ENCODE results near the gene TULP4. TPM values are rescaled to one million over a fixed set of nuclear protein-coding genes. Genes with fewer than 3 reads are reported as not detected.

Gene TULP4
- total and polyA plus RNA-seq, 10 donors: 1.8 to 143 (median 78.1) TPM

DNA sequence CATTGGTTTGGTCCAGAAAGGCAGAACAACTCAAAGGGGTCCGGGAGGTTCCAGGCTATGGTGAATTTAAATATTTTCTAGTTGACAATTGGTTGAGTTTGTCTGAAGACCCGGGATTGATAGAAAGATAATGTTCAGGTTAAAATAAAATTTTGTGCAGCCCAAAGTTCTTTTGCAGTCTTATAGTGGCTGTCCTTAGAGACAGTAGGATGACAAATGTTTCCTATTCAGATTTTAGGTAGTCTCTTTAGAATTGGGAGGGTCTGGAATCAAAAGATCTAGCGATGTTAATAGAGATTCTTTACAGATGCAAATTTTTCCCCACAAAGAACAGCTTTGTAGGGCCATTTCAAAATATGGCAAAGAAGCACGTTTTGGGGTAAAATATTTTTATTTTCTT, 109.1 kb downstream of the TULP4 start:
- WGBS, 5 donors: 92 to 96% (median 94%) methylated on average over 4 of the region's 4 CpGs
- intact Hi-C loops (cut with DNase I; ENCODE audit: low total_unique reads): no loop called here
- no peak for DNase-seq
- H3K27ac ChIP-seq: no peak overlapping the region
- no peak for TF ChIP-seq POLR2A (IDR thresholded peaks at IDR 0.05)
- no peak for TF ChIP-seq POLR2AphosphoS5 (IDR thresholded peaks at IDR 0.05)
- TF ChIP-seq, protein P1, sequence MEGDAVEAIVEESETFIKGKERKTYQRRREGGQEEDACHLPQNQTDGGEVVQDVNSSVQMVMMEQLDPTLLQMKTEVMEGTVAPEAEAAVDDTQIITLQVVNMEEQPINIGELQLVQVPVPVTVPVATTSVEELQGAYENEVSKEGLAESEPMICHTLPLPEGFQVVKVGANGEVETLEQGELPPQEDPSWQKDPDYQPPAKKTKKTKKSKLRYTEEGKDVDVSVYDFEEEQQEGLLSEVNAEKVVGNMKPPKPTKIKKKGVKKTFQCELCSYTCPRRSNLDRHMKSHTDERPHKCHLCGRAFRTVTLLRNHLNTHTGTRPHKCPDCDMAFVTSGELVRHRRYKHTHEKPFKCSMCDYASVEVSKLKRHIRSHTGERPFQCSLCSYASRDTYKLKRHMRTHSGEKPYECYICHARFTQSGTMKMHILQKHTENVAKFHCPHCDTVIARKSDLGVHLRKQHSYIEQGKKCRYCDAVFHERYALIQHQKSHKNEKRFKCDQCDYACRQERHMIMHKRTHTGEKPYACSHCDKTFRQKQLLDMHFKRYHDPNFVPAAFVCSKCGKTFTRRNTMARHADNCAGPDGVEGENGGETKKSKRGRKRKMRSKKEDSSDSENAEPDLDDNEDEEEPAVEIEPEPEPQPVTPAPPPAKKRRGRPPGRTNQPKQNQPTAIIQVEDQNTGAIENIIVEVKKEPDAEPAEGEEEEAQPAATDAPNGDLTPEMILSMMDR (IDR thresholded peaks at IDR 0.05 in 8 of 11, conservative IDR thresholded peaks at IDR 0.05 in 3 of 11): no peak
- peaks cover 0 to 15% (median 0%) of the 10 kb centered on the region in 8 donors for H3K9me3 ChIP-seq
- peaks cover 0 to 21% (median 1%) of the 10 kb centered on the region in 6 donors for H3K36me3 ChIP-seq
- no peaks in the 10 kb centered on the region for H3K27me3 ChIP-seq (replicated peaks in 1 of 7)
- no peak overlapping the region for H3K4me3 ChIP-seq
- H3K4me1 ChIP-seq: no peaks in the 10 kb centered on the region

DNA sequence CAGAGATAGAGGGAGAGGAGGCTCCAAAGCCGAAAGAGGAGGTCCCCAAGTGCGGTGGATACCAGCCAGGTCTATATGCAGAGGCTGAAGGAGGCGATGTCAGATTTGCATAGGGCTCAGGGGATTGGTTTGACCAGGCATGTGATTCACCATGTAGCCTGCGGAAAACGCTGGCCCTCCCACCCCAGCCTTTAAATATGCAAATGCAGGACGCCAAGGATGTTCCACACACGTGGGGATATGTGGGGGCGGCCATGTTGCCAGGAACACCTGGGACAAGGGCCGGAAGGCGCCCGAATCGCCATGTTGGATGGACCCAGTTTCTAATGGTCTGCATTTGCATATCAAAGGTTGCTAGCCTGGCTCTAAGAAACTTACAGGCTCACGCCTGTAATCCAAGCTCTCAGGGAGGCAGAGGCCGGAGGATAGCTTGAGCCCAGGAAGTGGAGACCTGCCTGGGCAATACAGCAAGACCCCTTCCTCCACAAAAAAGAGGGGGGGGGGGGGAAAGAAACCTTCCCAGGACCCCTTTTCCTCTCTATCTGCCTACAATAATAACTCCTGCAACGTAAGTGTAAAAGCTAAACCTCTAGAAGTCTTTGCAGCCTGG, 110.5 kb downstream of the TULP4 start:
- Histone ChIP-seq H3K27me3 (replicated peaks in 1 of 7) (no peaks in the 10 kb centered on the region), H3K27ac (no peak overlapping the region), H3K36me3 (peaks cover 0 to 7% (median 0%) of the 10 kb centered on the region in 6 donors), H3K9me3 (peaks cover 0 to 15% (median 0%) of the 10 kb centered on the region in 8 donors), H3K4me1 (no peaks in the 10 kb centered on the region), H3K4me3 (no peak overlapping the region)
- DNase-seq: no peak
- 87 to 96% (median 90%) methylated on average over 11 to 15 of the region's 15 CpGs for WGBS, 5 donors
- no peak for TF ChIP-seq POLR2A (IDR thresholded peaks at IDR 0.05)
- TF ChIP-seq, protein P1 (IDR thresholded peaks at IDR 0.05 in 8 of 11, conservative IDR thresholded peaks at IDR 0.05 in 3 of 11): no peak
- TF ChIP-seq POLR2AphosphoS5 (IDR thresholded peaks at IDR 0.05): no peak
- intact Hi-C loops (cut with DNase I; ENCODE audit: low total_unique reads): no loop called here

DNA sequence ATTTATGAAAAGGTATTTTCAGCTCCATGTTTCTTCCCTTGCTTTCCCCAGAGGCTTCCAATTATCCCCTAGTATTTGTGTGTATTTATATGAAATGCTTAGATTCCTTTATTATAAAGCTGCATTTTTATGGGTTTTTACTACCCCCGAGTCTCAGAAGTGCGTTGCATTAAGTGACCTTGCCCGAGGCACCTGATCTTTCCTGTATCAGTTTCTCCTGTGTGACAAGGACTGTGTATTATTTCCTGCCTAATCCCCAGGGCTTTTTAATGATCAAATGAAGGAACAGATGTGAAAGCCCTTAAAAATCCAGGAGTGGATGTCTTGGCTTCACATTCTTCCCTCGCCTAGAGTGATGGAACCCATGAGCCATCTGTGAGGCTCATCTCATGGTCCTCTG, 118.8 kb downstream of the TULP4 start:
- peak overlapping the region in 2 of 8 donors; percentile 32 to 38 for H3K27ac ChIP-seq
- peaks cover 0 to 31% (median 2%) of the 10 kb centered on the region in 6 donors for H3K36me3 ChIP-seq
- peaks cover 0 to 10% (median 0%) of the 10 kb centered on the region in 6 donors for H3K4me1 ChIP-seq
- TF ChIP-seq POLR2A (IDR thresholded peaks at IDR 0.05) (no peak), POLR2AphosphoS5 (IDR thresholded peaks at IDR 0.05) (no peak)
- TF ChIP-seq, protein P1 (IDR thresholded peaks at IDR 0.05 in 8 of 11, conservative IDR thresholded peaks at IDR 0.05 in 3 of 11): no peak
- no peaks in the 10 kb centered on the region for H3K27me3 ChIP-seq (replicated peaks in 1 of 7)
- H3K4me3 ChIP-seq: no peak overlapping the region
- 79 to 91% (median 84%) methylated on average over 4 of the region's 4 CpGs for WGBS, 5 donors
- H3K9me3 ChIP-seq: no peaks in the 10 kb centered on the region
- no peak for DNase-seq
- intact Hi-C loops (cut with DNase I; ENCODE audit: low total_unique reads): loop anchor here (10.0 kb wide), 1 partner anchor 56 kb away; no protein-coding TSS in a partner anchor

DNA sequence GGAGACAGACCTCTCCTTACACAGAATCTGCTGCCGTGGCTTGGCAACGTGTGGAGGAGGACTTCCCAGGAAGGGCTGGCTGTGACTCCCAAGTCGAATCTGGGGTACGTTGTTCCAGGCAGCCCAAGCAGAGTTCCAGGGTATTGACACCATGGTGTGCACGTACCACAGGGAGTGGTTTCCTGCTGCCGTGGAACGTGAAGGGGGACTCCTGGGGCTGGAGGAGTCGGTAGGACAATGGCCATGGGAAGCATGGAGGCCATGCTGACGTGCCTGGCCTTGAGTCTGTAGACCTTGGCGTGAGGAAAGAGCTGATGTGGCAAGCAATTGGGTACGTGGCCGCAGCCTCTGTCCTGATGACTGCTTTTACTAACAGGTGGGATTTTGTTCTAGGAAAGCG, 119.3 kb downstream of the TULP4 start:
- WGBS, 5 donors: 64 to 87% (median 74%) methylated on average over 11 to 13 of the region's 13 CpGs
- TF ChIP-seq POLR2A (IDR thresholded peaks at IDR 0.05) (no peak), POLR2AphosphoS5 (IDR thresholded peaks at IDR 0.05) (peak in 2 of 3 donors; percentile 53 to 64)
- TF ChIP-seq, protein P1 (IDR thresholded peaks at IDR 0.05 in 8 of 11, conservative IDR thresholded peaks at IDR 0.05 in 3 of 11): no peak
- Histone ChIP-seq H3K27ac (peak overlapping the region in 2 of 8 donors; percentile 32 to 38), H3K36me3 (peaks cover 0 to 31% (median 2%) of the 10 kb centered on the region in 6 donors), H3K4me1 (peaks cover 0 to 10% (median 0%) of the 10 kb centered on the region in 6 donors), H3K4me3 (no peak overlapping the region), H3K9me3 (no peaks in the 10 kb centered on the region), H3K27me3 (replicated peaks in 1 of 7) (no peaks in the 10 kb centered on the region)
- intact Hi-C loops (cut with DNase I; ENCODE audit: low total_unique reads): loop anchor here (10.0 kb wide), 1 partner anchor 57 kb away; no protein-coding TSS in a partner anchor
- DNase-seq: peak; percentile 75
